MM.1S (cell line): Measurements from ENCODE around the gene SLC25A41.
"Not testable (repeated sequence)": the region's sequence is repeated elsewhere in the genome, so short reads cannot be mapped to it uniquely, and the experiment has no call there.

Source experiments
- DNase-seq: peaks from one replicate; pipeline ENCODE4 v3.0.0-alpha.2; 2015
- H2AFZ ChIP-seq: fragments of 300-600 bp; sonication (generic); 2 replicates; pipeline ENCODE4 v1.6.0; 2016; ENCODE audit warnings: antibody characterized with exemption, low read length
- H3F3A ChIP-seq: fragments of 300-600 bp; sonication (generic); 2 replicates; pipeline ENCODE4 v1.6.1; 2016; ENCODE audit warnings: mild to moderate bottlenecking, antibody characterized with exemption, low read length, moderate library complexity, mixed read lengths; ENCODE audit not compliant: insufficient read depth
- H3K27ac ChIP-seq: fragments of 300-600 bp; sonication (generic); 2 replicates; pipeline ENCODE4 v1.5.1; 2016; ENCODE audit warnings: mild to moderate bottlenecking, low read length
- H3K27me3 ChIP-seq: fragments of 300-600 bp; sonication (generic); replicated peaks from 2 replicates; pipeline ENCODE4 v1.6.0; 2016; ENCODE audit warnings: low read length; ENCODE audit not compliant: insufficient read depth
- H3K36me3 ChIP-seq: fragments of 300-600 bp; sonication (generic); replicated peaks from 2 replicates; pipeline ENCODE4 v1.6.1; 2016; ENCODE audit warnings: mild to moderate bottlenecking, low read length, mixed read lengths; ENCODE audit not compliant: insufficient read depth
- H3K4me1 ChIP-seq: fragments of 300-600 bp; sonication (generic); 2 replicates; pipeline ENCODE4 v1.6.1; 2016; ENCODE audit warnings: low read length, mixed read lengths
- H3K4me2 ChIP-seq: fragments of 300-600 bp; sonication (generic); 2 replicates; pipeline ENCODE4 v1.6.0; 2016; ENCODE audit warnings: low read depth, low read length
- H3K4me3 ChIP-seq: fragments of 300-600 bp; sonication (generic); 2 replicates; pipeline ENCODE4 v1.5.1; 2016; ENCODE audit warnings: low read length, mixed read lengths
- H3K79me2 ChIP-seq: fragments of 300-600 bp; sonication (generic); 2 replicates; pipeline ENCODE4 v1.6.1; 2016; ENCODE audit warnings: mixed run types, low read length, mixed read lengths
- H3K9ac ChIP-seq: fragments of 300-600 bp; sonication (generic); 2 replicates; pipeline ENCODE4 v1.6.1; 2016; ENCODE audit warnings: low read length, mixed read lengths
- H3K9me2 ChIP-seq: fragments of 300-600 bp; sonication (generic); replicated peaks from 2 replicates; pipeline ENCODE4 v1.6.1; 2016; ENCODE audit warnings: mild to moderate bottlenecking, low read length, mixed read lengths; ENCODE audit not compliant: insufficient read depth
- H3K9me3 ChIP-seq: fragments of 300-600 bp; sonication (generic); replicated peaks from 2 replicates; pipeline ENCODE4 v1.6.1; 2016; ENCODE audit warnings: mild to moderate bottlenecking, low read length, mixed read lengths; ENCODE audit not compliant: insufficient read depth
- H4K20me1 ChIP-seq: fragments of 300-600 bp; sonication (generic); 2 replicates; pipeline ENCODE4 v1.6.1; 2016; ENCODE audit warnings: mild to moderate bottlenecking, low read length, moderate library complexity, mixed read lengths; ENCODE audit not compliant: insufficient read depth
- EZH2 ChIP-seq: fragments of 300-600 bp; sonication (generic); optimal IDR thresholded peaks from 2 replicates; pipeline ENCODE3; 2017; ENCODE audit warnings: low read depth, mild to moderate bottlenecking, antibody characterized with exemption, low read length, mixed read lengths
- EZH2phosphoT487 ChIP-seq: fragments of 300-600 bp; sonication (generic); IDR thresholded peaks from 2 replicates; pipeline ENCODE4 v1.6.1; 2018; ENCODE audit warnings: antibody characterized with exemption, low read length
- TF ChIP-seq, protein P1 (sequence below): fragments of 300-600 bp; sonication (generic); IDR thresholded peaks from 2 replicates; pipeline ENCODE4 v1.5.1; 2016; ENCODE audit warnings: antibody characterized with exemption, low read length, mixed read lengths

Gene SLC25A41

DNA sequence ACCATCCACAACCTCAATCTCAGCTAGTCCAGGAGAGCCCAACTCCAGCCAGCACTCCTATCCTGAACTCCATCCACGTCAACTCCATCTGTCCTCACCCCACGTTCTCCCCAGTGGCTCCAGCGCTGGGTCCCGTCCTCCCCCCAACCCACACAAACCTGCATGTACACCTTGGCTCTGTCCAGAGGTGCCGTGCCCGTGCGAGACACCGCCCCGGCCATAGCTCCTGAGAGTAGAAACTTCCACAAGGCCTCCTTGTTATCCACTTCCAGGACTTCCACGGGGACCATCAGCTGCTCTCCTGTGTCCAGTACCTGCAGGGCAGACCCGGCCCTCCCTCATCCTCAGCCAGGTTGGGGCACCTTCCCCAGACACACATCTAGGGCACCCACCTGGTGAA lies 1.7 kb downstream of the SLC25A41 start:
- Histone ChIP-seq H3K9me3 (no peaks in the 10 kb centered on the region), H3K4me2 (no peak overlapping the region), H3F3A (no peaks in the 10 kb centered on the region), H3K27me3 (peaks cover 13% of the 10 kb centered on the region; the same call in 1 of the 2 replicates), H3K9me2 (no peaks in the 10 kb centered on the region), H3K4me1 (no peaks in the 10 kb centered on the region), H3K79me2 (no peaks in the 10 kb centered on the region), H3K4me3 (no peak overlapping the region), H2AFZ (no peak overlapping the region), H3K9ac (no peak overlapping the region), H3K36me3 (no peaks in the 10 kb centered on the region), H4K20me1 (no peaks in the 10 kb centered on the region), H3K27ac (no peak overlapping the region)
- TF ChIP-seq, protein P1, sequence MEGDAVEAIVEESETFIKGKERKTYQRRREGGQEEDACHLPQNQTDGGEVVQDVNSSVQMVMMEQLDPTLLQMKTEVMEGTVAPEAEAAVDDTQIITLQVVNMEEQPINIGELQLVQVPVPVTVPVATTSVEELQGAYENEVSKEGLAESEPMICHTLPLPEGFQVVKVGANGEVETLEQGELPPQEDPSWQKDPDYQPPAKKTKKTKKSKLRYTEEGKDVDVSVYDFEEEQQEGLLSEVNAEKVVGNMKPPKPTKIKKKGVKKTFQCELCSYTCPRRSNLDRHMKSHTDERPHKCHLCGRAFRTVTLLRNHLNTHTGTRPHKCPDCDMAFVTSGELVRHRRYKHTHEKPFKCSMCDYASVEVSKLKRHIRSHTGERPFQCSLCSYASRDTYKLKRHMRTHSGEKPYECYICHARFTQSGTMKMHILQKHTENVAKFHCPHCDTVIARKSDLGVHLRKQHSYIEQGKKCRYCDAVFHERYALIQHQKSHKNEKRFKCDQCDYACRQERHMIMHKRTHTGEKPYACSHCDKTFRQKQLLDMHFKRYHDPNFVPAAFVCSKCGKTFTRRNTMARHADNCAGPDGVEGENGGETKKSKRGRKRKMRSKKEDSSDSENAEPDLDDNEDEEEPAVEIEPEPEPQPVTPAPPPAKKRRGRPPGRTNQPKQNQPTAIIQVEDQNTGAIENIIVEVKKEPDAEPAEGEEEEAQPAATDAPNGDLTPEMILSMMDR, result no peak
- no peak for TF ChIP-seq EZH2
- no peak for DNase-seq

DNA sequence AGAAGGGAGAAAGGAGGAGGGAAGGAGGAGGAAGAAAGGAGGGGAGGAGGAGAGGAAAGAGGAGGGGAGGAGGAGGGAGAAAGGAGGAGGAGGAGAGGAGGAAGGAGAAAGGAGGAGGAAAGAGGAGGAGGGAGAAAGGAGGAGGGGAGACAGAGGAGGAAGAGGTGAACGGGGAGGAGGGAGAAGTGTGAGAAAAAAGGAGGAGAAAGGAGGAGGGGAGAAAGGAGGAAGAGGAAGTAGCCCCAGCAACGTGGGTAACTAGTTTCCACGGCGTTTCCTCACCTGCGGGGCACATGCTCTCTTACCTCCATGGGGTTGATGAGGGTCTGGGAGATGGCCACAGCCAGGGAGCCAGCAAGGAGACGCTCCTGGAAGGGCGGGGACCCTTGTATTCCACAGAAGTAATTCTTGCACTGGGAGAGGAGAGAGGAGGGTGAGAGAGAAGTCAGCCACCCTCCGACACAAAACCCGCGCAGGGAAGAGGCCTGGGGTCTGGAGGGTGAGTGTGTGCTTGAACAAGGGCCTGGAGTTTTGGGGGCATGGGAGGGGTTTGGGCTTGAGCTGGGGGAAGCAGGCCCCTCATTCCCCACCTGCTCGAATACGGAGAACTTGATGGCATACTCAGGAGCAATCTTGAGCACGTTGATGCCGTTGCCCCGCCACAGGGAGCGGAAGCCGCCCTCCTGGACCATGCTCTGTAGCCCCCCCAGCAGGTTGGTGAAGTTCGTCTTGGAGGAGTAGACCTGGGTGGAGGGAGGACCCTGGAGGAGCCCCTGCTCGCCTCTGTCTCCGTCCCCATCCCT lies 3.9 kb downstream of the SLC25A41 start:
- H3K36me3 ChIP-seq, result no peaks in the 10 kb centered on the region
- H3K9me3 ChIP-seq, result no peaks in the 10 kb centered on the region
- H3K27ac ChIP-seq, result no peak overlapping the region
- TF ChIP-seq EZH2phosphoT487 (no peak), EZH2 (no peak)
- TF ChIP-seq, protein P1, result no peak
- no peak overlapping the region for H3K4me2 ChIP-seq
- no peak for DNase-seq
- H3K4me3 ChIP-seq, result no peak overlapping the region
- H3K9me2 ChIP-seq, result no peaks in the 10 kb centered on the region
- peaks cover 13% of the 10 kb centered on the region; the same call in 1 of the 2 replicates for H3K27me3 ChIP-seq
- H3F3A ChIP-seq, result no peaks in the 10 kb centered on the region
- peaks cover 4% of the 10 kb centered on the region for H3K4me1 ChIP-seq
- H4K20me1 ChIP-seq, result no peaks in the 10 kb centered on the region
- no peak overlapping the region for H3K9ac ChIP-seq
- H2AFZ ChIP-seq, result no peak overlapping the region
- no peaks in the 10 kb centered on the region for H3K79me2 ChIP-seq

DNA sequence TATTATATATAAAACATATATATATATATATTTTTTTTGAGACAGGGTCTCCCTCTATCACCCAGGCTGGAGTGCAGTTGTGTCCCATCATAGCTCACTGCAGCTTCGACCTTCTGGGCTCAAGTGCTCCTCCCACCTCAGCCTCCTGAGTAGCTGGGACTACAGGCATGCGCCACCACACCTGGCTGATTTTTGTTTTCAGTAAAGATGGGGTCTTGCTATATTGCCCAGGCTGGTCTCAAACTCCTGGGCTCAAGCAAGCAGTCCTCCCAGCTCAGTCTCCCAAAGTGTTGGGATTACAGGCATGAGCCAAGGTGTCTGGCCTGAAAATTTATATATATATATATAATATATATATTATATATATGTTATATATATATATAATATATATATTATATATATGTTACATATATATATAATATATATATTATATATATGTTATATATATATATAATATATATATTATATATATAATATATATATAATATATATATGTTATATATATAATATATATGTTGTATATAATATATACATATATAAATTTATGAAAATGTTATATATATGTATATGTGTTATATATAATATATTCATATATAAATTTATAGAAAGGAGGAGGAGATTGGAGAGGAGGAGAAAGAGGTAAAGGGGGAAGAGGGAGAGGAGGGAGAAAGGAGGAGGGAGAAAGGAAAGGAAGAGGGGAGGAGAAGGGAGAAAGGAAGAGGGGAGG lies 4.7 kb downstream of the SLC25A41 start:
- not testable (repeated sequence) for H3K4me2 ChIP-seq, H3K9me3 ChIP-seq, H3K27ac ChIP-seq, H3K4me3 ChIP-seq, H3K9ac ChIP-seq, H3F3A ChIP-seq, H2AFZ ChIP-seq, DNase-seq, H3K4me1 ChIP-seq, H3K9me2 ChIP-seq, H3K36me3 ChIP-seq, H4K20me1 ChIP-seq, H3K79me2 ChIP-seq
- H3K27me3 ChIP-seq, result peaks cover 13% of the 10 kb centered on the region; the same call in 1 of the 2 replicates

DNA sequence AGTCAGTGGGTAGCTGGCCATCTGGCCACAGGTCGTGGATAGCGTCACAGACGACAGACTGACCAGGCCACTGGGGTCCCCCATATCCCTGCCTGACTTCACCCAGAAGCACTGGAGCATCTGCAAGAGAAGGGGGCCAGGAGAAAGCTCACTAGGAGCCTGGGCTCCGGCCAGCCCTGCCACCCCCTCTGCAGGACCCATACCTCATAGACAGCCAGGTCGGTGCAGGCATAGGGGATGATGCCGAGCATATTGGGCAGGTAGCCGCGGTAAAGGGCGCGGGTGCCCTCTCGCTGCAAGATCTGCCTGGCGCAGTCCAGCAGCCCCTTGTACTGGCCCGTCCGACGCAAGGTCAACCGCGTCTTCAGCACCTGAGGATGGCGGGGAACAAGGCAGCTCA lies 6.4 kb downstream of the SLC25A41 start:
- Histone ChIP-seq H3K27ac (no peak overlapping the region), H3K4me2 (no peak overlapping the region), H2AFZ (no peak overlapping the region), H3K4me1 (peaks cover 10% of the 10 kb centered on the region), H3K9me3 (no peaks in the 10 kb centered on the region), H3F3A (no peaks in the 10 kb centered on the region), H3K4me3 (no peak overlapping the region), H3K36me3 (0 out of 2 replicates have a peak, but pooled peaks cover 7% of the 10 kb centered on the region), H3K79me2 (peaks cover 20% of the 10 kb centered on the region), H4K20me1 (peaks cover 19% of the 10 kb centered on the region), H3K27me3 (peaks cover 13% of the 10 kb centered on the region; the same call in 1 of the 2 replicates), H3K9ac (no peak overlapping the region), H3K9me2 (no peaks in the 10 kb centered on the region)
- DNase-seq, result no peak
- TF ChIP-seq, protein P1, result no peak
- TF ChIP-seq EZH2phosphoT487 (no peak), EZH2 (no peak)
